ENCODE results near the gene OAS1. TPM values are rescaled to one million over a fixed set of nuclear protein-coding genes. Genes with fewer than 3 reads are reported as not detected.

OAS1 gene
- total and polyA plus RNA-seq, 2 donors (not counting 1 experiment from before 2014, with no cell fraction given) = 48.3 to 70.2 TPM

- ChIA-PET POLR2A (interaction anchor here (1.6 kb wide), 2 partner anchors 17 to 70 kb away, joined by 4 read pairs; no protein-coding TSS in a partner anchor), CTCF (interaction anchor here (0.7 to 3.2 kb wide), 12 partner anchors 9 to 266 kb away, joined by 3 to 15 read pairs (median 5); partner anchors contain the start of genes OAS2 and OAS3)
- peak overlapping the region; percentile 55 for H2AFZ ChIP-seq (ENCODE audit: insufficient read depth, low read depth, low read length, poor library complexity, severe bottlenecking)
- peaks cover 0 to 39% of the 10 kb centered on the region in 2 experiments for H3K36me3 ChIP-seq (replicated peaks in 1 of 2; ENCODE audit: control extremely low read depth in 1 of 2, control insufficient read depth in 1 of 2, extremely low read depth in 1 of 2, insufficient read depth in 2 of 2, low read length in 1 of 2)
- peaks cover 0 to 5% (median 0%) of the 10 kb centered on the region in 3 donors for H3K9me3 ChIP-seq (ENCODE audit: control extremely low read depth in 1 of 3, control insufficient read depth in 2 of 3, insufficient read depth in 1 of 3, low read length in 2 of 3)
- H3K4me1 ChIP-seq (ENCODE audit: control insufficient read depth in 2 of 2, insufficient read depth in 2 of 2, low read length in 2 of 2) = peaks cover 38 to 68% of the 10 kb centered on the region in 2 donors
- H3K4me3 Mint-ChIP-seq = peak overlapping the region; percentile 95
- ATAC-seq (ENCODE audit: low read depth) (peak; percentile 62), DNase-seq (peak; percentile 64)
- WGBS (ENCODE audit: insufficient coverage) = 0% methylated on average over 4 of the region's 7 CpGs
- peak overlapping the region; percentile 79 to 83 for H3K27ac ChIP-seq (ENCODE audit: low read length in 2 of 2)
- H3K27me3 Mint-ChIP-seq = no peaks in the 10 kb centered on the region
- H3K4me1 Mint-ChIP-seq = peaks cover 82% of the 10 kb centered on the region
- H4K20me1 ChIP-seq (ENCODE audit: control insufficient read depth, insufficient read depth, low read length, poor library complexity, severe bottlenecking) = peaks cover 24% of the 10 kb centered on the region
- peak overlapping the region; percentile 95 for H3K27ac Mint-ChIP-seq
- H3K4me3 ChIP-seq (ENCODE audit: control extremely low read depth in 1 of 5, extremely low read depth in 1 of 5, insufficient read depth in 1 of 5, low read depth in 2 of 5, low read length in 4 of 5) = peak overlapping the region; percentile 47 to 90 (median 71)
- H3K27me3 ChIP-seq (replicated peaks in 1 of 4; ENCODE audit: control extremely low read depth in 1 of 4, control insufficient read depth in 3 of 4, insufficient read depth in 4 of 4, low read length in 3 of 4) = no peaks in the 10 kb centered on the region
- intact Hi-C loops (cut with micrococcal nuclease) = loop anchor here (1.0 to 10.0 kb wide), 4 partner anchors 19 to 247 kb away; partner anchors contain the start of gene OAS3
- H3K9ac ChIP-seq (ENCODE audit: low read length) = peak overlapping the region; percentile 82
- no peak for TF ChIP-seq CTCF (IDR thresholded peaks at IDR 0.05)
- TF ChIP-seq EZH2 (IDR thresholded peaks at IDR 0.05; ENCODE audit: borderline replicate concordance, insufficient read depth, low read depth, low read length, poor library complexity, severe bottlenecking) = no peak
- H3K79me2 ChIP-seq (ENCODE audit: control insufficient read depth, insufficient read depth, low read length) = peaks cover 46% of the 10 kb centered on the region
- peak overlapping the region; percentile 82 for H3K4me2 ChIP-seq (replicated peaks; ENCODE audit: low read depth, low read length, poor library complexity, severe bottlenecking)
- no peaks in the 10 kb centered on the region for H3K9me3 Mint-ChIP-seq (ENCODE audit: insufficient read depth)
Measured at GRCh38 chr12:112907415-112908157, 824 bp downstream of the OAS1 start.

GRCh38 chr12:112908548-112908947 is 1.8 kb downstream of the OAS1 start:
- H3K9me3 ChIP-seq (ENCODE audit: control extremely low read depth in 1 of 3, control insufficient read depth in 2 of 3, insufficient read depth in 1 of 3, low read length in 2 of 3) = peaks cover 0 to 10% (median 5%) of the 10 kb centered on the region in 3 donors
- peak overlapping the region in 3 of 5 experiments; percentile 56 to 89 (median 71) for H3K4me3 ChIP-seq (ENCODE audit: control extremely low read depth in 1 of 5, extremely low read depth in 1 of 5, insufficient read depth in 1 of 5, low read depth in 2 of 5, low read length in 4 of 5)
- no peak overlapping the region for H2AFZ ChIP-seq (ENCODE audit: insufficient read depth, low read depth, low read length, poor library complexity, severe bottlenecking)
- CTCF ChIA-PET = interaction anchor here (0.7 to 2.9 kb wide), 5 partner anchors 10 to 122 kb away, joined by 3 to 14 read pairs (median 4); partner anchors contain the start of gene OAS3
- Mint-ChIP-seq H3K27ac (peak overlapping the region; percentile 95), H3K27me3 (no peaks in the 10 kb centered on the region), H3K4me1 (peaks cover 78% of the 10 kb centered on the region), H3K9me3 (ENCODE audit: insufficient read depth) (peaks cover 7% of the 10 kb centered on the region), H3K4me3 (peak overlapping the region; percentile 95)
- no peaks in the 10 kb centered on the region for H3K27me3 ChIP-seq (replicated peaks in 1 of 4; ENCODE audit: control extremely low read depth in 1 of 4, control insufficient read depth in 3 of 4, insufficient read depth in 4 of 4, low read length in 3 of 4)
- intact Hi-C loops (cut with micrococcal nuclease) = loop anchor here (10.0 kb wide), 1 partner anchor 246 kb away; no protein-coding TSS in a partner anchor
- H3K9ac ChIP-seq (ENCODE audit: low read length) = peak overlapping the region; percentile 82
- WGBS (ENCODE audit: insufficient coverage) = 95% methylated on average over 9 of the region's 12 CpGs
- DNase-seq = no peak
- peaks cover 24% of the 10 kb centered on the region for H4K20me1 ChIP-seq (ENCODE audit: control insufficient read depth, insufficient read depth, low read length, poor library complexity, severe bottlenecking)
- peak overlapping the region; percentile 79 to 83 for H3K27ac ChIP-seq (ENCODE audit: low read length in 2 of 2)
- POLR2A ChIA-PET = no interaction called here
- TF ChIP-seq EZH2 (IDR thresholded peaks at IDR 0.05; ENCODE audit: borderline replicate concordance, insufficient read depth, low read depth, low read length, poor library complexity, severe bottlenecking) (no peak), CTCF (IDR thresholded peaks at IDR 0.05) (no peak)
- peaks cover 54% of the 10 kb centered on the region for H3K79me2 ChIP-seq (ENCODE audit: control insufficient read depth, insufficient read depth, low read length)
- peaks cover 0 to 46% of the 10 kb centered on the region in 2 experiments for H3K36me3 ChIP-seq (replicated peaks in 1 of 2; ENCODE audit: control extremely low read depth in 1 of 2, control insufficient read depth in 1 of 2, extremely low read depth in 1 of 2, insufficient read depth in 2 of 2, low read length in 1 of 2)
- H3K4me1 ChIP-seq (ENCODE audit: control insufficient read depth in 2 of 2, insufficient read depth in 2 of 2, low read length in 2 of 2) = peaks cover 37 to 62% of the 10 kb centered on the region in 2 donors
- H3K4me2 ChIP-seq (replicated peaks; ENCODE audit: low read depth, low read length, poor library complexity, severe bottlenecking) = peak overlapping the region; percentile 82
- no peak for ATAC-seq (ENCODE audit: low read depth)
